ENCODE data around the gene CD37.

CD37 gene

DNA sequence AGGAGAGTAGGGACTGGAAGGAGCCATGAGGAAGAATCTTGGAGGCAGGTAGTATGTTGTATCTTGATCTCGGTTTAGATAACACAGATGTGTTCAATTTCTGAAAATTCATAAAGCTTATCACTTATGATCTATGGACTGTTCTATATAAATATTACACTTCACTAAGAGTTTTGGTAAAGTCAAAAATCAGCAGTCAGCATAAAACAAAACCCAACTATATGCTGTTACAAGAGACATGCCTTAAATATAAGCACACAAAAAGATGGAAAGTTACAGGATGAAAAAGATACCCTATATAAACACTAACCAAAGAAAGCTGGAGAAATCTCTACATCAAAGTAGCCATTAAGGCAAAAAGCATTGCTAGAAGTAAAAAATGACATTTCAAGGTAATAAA lies 48.4 kb downstream of the CD37 start:
- DNase-seq: no peak

DNA sequence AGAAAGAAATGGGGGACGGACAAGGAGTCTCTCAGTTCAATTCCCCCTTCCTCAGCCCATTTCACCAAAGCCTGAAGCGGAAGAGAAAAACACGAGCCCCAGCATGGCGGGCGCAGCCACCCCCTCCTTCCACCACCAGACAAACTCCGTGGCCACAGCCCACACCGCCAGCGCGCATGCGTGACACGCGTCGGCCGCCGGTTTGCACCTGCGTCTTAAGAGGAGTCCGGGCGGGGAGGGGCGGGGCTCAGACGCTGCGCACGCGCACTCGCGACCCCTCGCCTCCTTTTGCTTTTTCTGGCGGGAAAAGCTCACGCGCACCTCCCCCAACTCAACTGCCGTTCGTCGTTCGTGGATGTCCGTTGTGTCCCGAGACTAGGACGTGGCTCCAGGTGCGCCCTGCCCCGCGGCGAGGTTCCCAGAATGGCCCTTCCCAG lies 52.7 kb downstream of the CD37 start, which contains the start of gene KASH5:
Gene KASH5 (plus strand): TSS at position 314 of the 437 bp plus-strand sequence. CDS start 2,635 bp downstream, outside the sequence.
- peak; percentile 74 to 88 (median 77) for DNase-seq

DNA sequence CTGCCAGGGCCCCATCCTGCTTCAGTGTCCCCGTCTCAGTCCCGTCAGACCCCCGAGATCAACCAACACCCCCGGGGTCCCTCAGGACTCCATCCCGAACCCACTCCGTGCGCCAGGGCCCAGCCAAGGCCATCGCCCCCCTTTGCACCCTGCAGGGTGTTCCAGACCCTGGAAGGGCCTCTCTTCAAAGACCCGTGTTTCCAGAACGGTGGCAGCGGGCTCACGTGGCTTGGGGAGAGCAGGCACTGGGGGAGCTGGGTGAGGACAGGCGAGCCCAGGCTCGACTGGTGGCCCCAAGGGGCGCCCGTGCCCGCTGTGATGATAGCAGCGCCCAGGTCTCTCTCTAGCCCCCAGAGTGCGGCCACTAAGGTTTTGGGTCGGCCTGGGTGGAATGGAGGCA lies 54.2 kb downstream of the CD37 start:
- no peak for DNase-seq
